ENCODE data around the gene PEX11A. TPM values are rescaled to one million over a fixed set of nuclear protein-coding genes. Genes with fewer than 3 reads are reported as not detected.

The PEX11A gene
- total and polyA plus RNA-seq, 2 of the 8 experiments (the other 6 are each of a cell fraction or from before 2014, with no cell fraction given) = 2.9 to 3.0 TPM

DNA sequence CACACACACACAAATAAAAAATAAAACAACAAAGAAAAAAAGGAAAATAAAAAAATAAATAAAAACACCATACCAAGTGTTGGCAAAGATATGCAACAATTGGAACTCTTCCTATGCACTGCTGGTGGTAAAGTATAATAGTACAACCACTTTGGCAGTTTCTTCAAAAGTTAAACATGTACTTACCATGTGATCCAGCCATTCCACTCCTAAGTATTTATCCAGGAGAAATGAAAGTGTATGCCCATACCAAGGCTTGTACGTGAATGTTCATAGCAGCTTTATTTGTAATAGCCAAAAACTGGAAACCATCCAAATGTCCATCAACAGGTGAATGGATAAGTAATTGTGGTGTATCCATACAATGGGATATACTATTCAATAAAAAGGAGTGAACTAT lies 17.0 kb upstream of the PEX11A start:
- H2BK120ac ChIP-seq (replicated peaks; ENCODE audit: low read depth, low read length) = no peak overlapping the region
- FAIRE-seq (no peak), DNase-seq (ENCODE audit: low read depth in 1 of 2, low spot score in 2 of 2) (no peak)
- no peak overlapping the region for H2BK15ac ChIP-seq (ENCODE audit: low read length)
- no peaks in the 10 kb centered on the region for H3K9me3 ChIP-seq (ENCODE audit: insufficient read depth in 2 of 2, low read depth in 1 of 2, low read length in 1 of 2)
- H3K4me3 ChIP-seq (ENCODE audit: extremely low read depth in 1 of 4, insufficient read depth in 2 of 4, low read depth in 3 of 4, low read length in 4 of 4) = no peak overlapping the region
- H3K14ac ChIP-seq (ENCODE audit: insufficient read length) = no peak overlapping the region
- H4K8ac ChIP-seq (ENCODE audit: extremely low read depth, insufficient read depth, low read length) = no peak overlapping the region
- no peaks in the 10 kb centered on the region for H3K36me3 ChIP-seq (ENCODE audit: control insufficient read depth in 2 of 4, insufficient read depth in 4 of 4, low read length in 3 of 4)
- ChIA-PET POLR2A (ENCODE audit: partially characterized antibody) (no interaction called here), CTCF (ENCODE audit: partially characterized antibody) (no interaction called here)
- H2AFZ ChIP-seq (ENCODE audit: low read length) = no peak overlapping the region
- no peak overlapping the region for H4K91ac ChIP-seq (replicated peaks; ENCODE audit: insufficient read length, low read length)
- no peak overlapping the region for H3K4me2 ChIP-seq (ENCODE audit: insufficient read depth in 1 of 2, low read depth in 2 of 2, low read length in 2 of 2)
- no peak overlapping the region for H3K18ac ChIP-seq (ENCODE audit: extremely low read depth, low read length)
- WGBS, 2 experiments (ENCODE audit: extremely low coverage in 1 of 2, insufficient coverage in 1 of 2, insufficient read length in 1 of 2, insufficient replicate concordance in 2 of 2, low coverage in 1 of 2, low lambda C conversion rate in 2 of 2, missing lambda C conversion rate in 1 of 2) = 92% methylated on average over 1 of the region's 1 CpG; no CpG with 5 or more reads in 1 of the 2 experiments
- no peak overlapping the region for H2BK5ac ChIP-seq (ENCODE audit: low read depth, low read length)
- H3K79me1 ChIP-seq (ENCODE audit: low read depth, low read length) = no peaks in the 10 kb centered on the region
- no peak overlapping the region for H3K9ac ChIP-seq (replicated peaks in 1 of 4; ENCODE audit: extremely low read depth in 1 of 4, low read depth in 3 of 4, low read length in 3 of 4)
- no peak overlapping the region for H3K56ac ChIP-seq (replicated peaks; ENCODE audit: insufficient read length, low read depth, low read length)
- H4K5ac ChIP-seq (ENCODE audit: insufficient read length, low read depth, low read length) = no peak overlapping the region
- no peak overlapping the region for H3K27ac ChIP-seq (ENCODE audit: low read depth, low read length)
- H2AK5ac ChIP-seq (ENCODE audit: low read depth, low read length) = no peak overlapping the region
- TF ChIP-seq NANOG (IDR thresholded peaks at IDR 0.05; ENCODE audit: insufficient read depth, low read depth, low read length, poor library complexity, severe bottlenecking) = no peak
- no peak for TF ChIP-seq TAF1 (IDR thresholded peaks at IDR 0.05; ENCODE audit: low read depth, low read length)
- no peak for TF ChIP-seq SIX5 (IDR thresholded peaks at IDR 0.05; ENCODE audit: low read depth, low read length)
- no peak for TF ChIP-seq POU5F1 (IDR thresholded peaks at IDR 0.05; ENCODE audit: low read depth, low read length)
- TF ChIP-seq GABPA (IDR thresholded peaks at IDR 0.05; ENCODE audit: borderline replicate concordance, insufficient read depth, low read length) = no peak
- TF ChIP-seq YY1 (IDR thresholded peaks at IDR 0.05; ENCODE audit: low read depth, low read length) = no peak
- no peak for TF ChIP-seq POLR2AphosphoS5 (IDR thresholded peaks at IDR 0.05; ENCODE audit: low read depth, low read length)
- no peak for TF ChIP-seq MAFK (IDR thresholded peaks at IDR 0.05; ENCODE audit: low read depth, low read length)
- no peak for TF ChIP-seq HDAC2 (IDR thresholded peaks at IDR 0.05; ENCODE audit: borderline replicate concordance in 1 of 2, low read depth in 2 of 2, low read length in 2 of 2)
- H3K23ac ChIP-seq (ENCODE audit: insufficient read length) = no peak overlapping the region
- no peak overlapping the region for H2BK20ac ChIP-seq (ENCODE audit: low read length)
- H4K20me1 ChIP-seq (replicated peaks in 1 of 2; ENCODE audit: control insufficient read depth in 1 of 2, insufficient read depth in 2 of 2, low read length in 2 of 2) = peaks cover 0 to 1% of the 10 kb centered on the region in 2 experiments
- no peaks in the 10 kb centered on the region for H3K4me1 ChIP-seq (replicated peaks in 1 of 4; ENCODE audit: control insufficient read depth in 3 of 4, insufficient read depth in 4 of 4, low read length in 3 of 4)
- peaks cover 0 to 2% (median 0%) of the 10 kb centered on the region in 4 experiments; a peak in 1 of 7 replicates for H3K27me3 ChIP-seq (replicated peaks in 1 of 4; ENCODE audit: control insufficient read depth in 3 of 4, extremely low read depth in 1 of 4, insufficient read depth in 3 of 4, low read length in 3 of 4)
- H3K4ac ChIP-seq (replicated peaks; ENCODE audit: insufficient read length, low read depth, low read length) = no peak overlapping the region
- H2BK12ac ChIP-seq (ENCODE audit: low read depth, low read length) = no peak overlapping the region
- no peaks in the 10 kb centered on the region for H3K79me2 ChIP-seq (ENCODE audit: control insufficient read depth in 1 of 2, insufficient read depth in 2 of 2, low read length in 2 of 2)
- no peaks in the 10 kb centered on the region for H3K23me2 ChIP-seq (ENCODE audit: low read depth, low read length)
